K562 (cell line): Measurements from ENCODE around the gene PLCD4. TPM values are rescaled to one million over a fixed set of nuclear protein-coding genes. Genes with fewer than 3 reads are reported as not detected.

Experiments used
- ATAC-seq: fragments of 200-7000 bp; cut with Tn5 transposase; 3 replicates; pipeline ENCODE4 v1.9.1; 2020; ENCODE audit warnings: moderate library complexity
- BruUV-seq: library from RNA; stranded (reverse); fragments of 400-500 nt; replicated peaks from 2 replicates; lab custom pipeline; 2021; lab: Mats Ljungman, UMichigan
- CTCF ChIA-PET: fragments of 300-600 bp; formaldehyde crosslinking; extraction: SDS; loops from one replicate; lab custom pipeline; 2021; ENCODE audit warnings: low intra/inter-chr PET ratio; lab: Yijun Ruan, JAX
- POLR2A ChIA-PET: fragments of 300-600, 350-650 bp; sonication (Branson Sonifier 250); formaldehyde crosslinking; extraction: SDS; loops from one replicate; lab custom pipeline; 2021; ENCODE audit warnings: antibody characterized with exemption, inconsistent platforms; lab: Yijun Ruan, JAX
- DNase-seq, 4 experiments: peaks; one replicate each; pipeline versions ENCODE4 v3.0.0 to v3.0.0-alpha.2; 2011 to 2018; ENCODE audit warnings: low spot score in 3 of 4, mixed read lengths in 3 of 4; ENCODE audit errors: extremely low read depth in 1 of 4
- FAIRE-seq: peaks from 2 replicates; lab custom pipeline; 2011; peaks lifted over from hg19 to GRCh38; lab: Jason Lieb, UNC
- H2AFZ ChIP-seq: 2 replicates; pipeline ENCODE4 v1.6.0; 2011; ENCODE audit warnings: low read depth, low read length, control low read depth, inconsistent platforms
- H3K27ac ChIP-seq: fragments of 200-600 bp; 3 replicates; pipeline ENCODE4 v1.8.0; 2011; ENCODE audit warnings: low read depth, mild to moderate bottlenecking, control low read depth, inconsistent platforms, low read length, moderate library complexity, mixed read lengths; ENCODE audit errors: extremely low read depth
- H3K27me3 ChIP-seq, 2 experiments: fragments of 300-600 bp in 1 of 2; 2 replicates in 1 of 2; 3 replicates in 1 of 2; pipeline versions ENCODE4 v1.6.0 to v1.8.0; 2011; ENCODE audit warnings: inconsistent platforms in 2 of 2, low read length in 2 of 2, mild to moderate bottlenecking in 1 of 2, mixed read lengths in 1 of 2, moderate library complexity in 1 of 2; ENCODE audit not compliant: control insufficient read depth in 2 of 2, insufficient read depth in 2 of 2
- H3K36me3 ChIP-seq: fragments of 300-600 bp; 3 replicates; pipeline ENCODE4 v1.8.0; 2011; ENCODE audit warnings: mild to moderate bottlenecking, low read length, inconsistent platforms; ENCODE audit not compliant: control insufficient read depth, insufficient read depth
- H3K4me1 ChIP-seq, 2 experiments: fragments of 200-600 bp in 1 of 2; replicated peaks in 1 of 2; 2 replicates in 1 of 2; 3 replicates in 1 of 2; pipeline versions ENCODE4 v1.5.1 to v1.8.0; 2011; ENCODE audit warnings: inconsistent platforms in 2 of 2, low read length in 2 of 2, mild to moderate bottlenecking in 1 of 2, mixed read lengths in 1 of 2, moderate library complexity in 1 of 2; ENCODE audit not compliant: control insufficient read depth in 2 of 2, insufficient read depth in 2 of 2
- H3K4me2 ChIP-seq: 2 replicates; pipeline ENCODE4 v1.6.1; 2011; ENCODE audit warnings: low read length, control low read depth, inconsistent platforms, mixed read lengths; ENCODE audit not compliant: insufficient read depth
- H3K4me3 ChIP-seq: fragments of 200-600 bp; sonication (generic), shearing (Covaris generic); 2 replicates; pipeline ENCODE4 v1.5.1; 2016; ENCODE audit warnings: control low read depth, inconsistent platforms
- H3K79me2 ChIP-seq: fragments of 200-600 bp; 3 replicates; pipeline ENCODE4 v1.8.0; 2011; ENCODE audit warnings: low read length, inconsistent platforms; ENCODE audit not compliant: control insufficient read depth, insufficient read depth
- H3K9ac ChIP-seq, 2 experiments: 2 replicates each; pipeline versions ENCODE4 v1.6.0 to v1.6.1; 2011; ENCODE audit warnings: low read depth in 2 of 2, low read length in 2 of 2, control low read depth in 1 of 2, inconsistent platforms in 1 of 2, mild to moderate bottlenecking in 1 of 2, mixed read lengths in 1 of 2; ENCODE audit not compliant: insufficient read depth in 1 of 2
- H3K9me1 ChIP-seq: one replicate; pipeline ENCODE4 v1.6.0; 2011; ENCODE audit warnings: inconsistent platforms, mild to moderate bottlenecking, low read length, moderate library complexity; ENCODE audit not compliant: control insufficient read depth, insufficient read depth
- H3K9me3 ChIP-seq: replicated peaks from 2 replicates; pipeline ENCODE4 v1.5.1; 2011; ENCODE audit warnings: low read depth, low read length, inconsistent platforms; ENCODE audit not compliant: control insufficient read depth, insufficient read depth
- H4K20me1 ChIP-seq: replicated peaks from 2 replicates; pipeline ENCODE4 v1.6.1; 2011; ENCODE audit warnings: low read length, inconsistent platforms, mixed read lengths; ENCODE audit not compliant: control insufficient read depth, insufficient read depth
- ATF7 ChIP-seq: fragments of 450-650 bp; IDR thresholded peaks from 2 replicates; pipeline ENCODE4 v1.7.1; 2014; ENCODE audit warnings: mild to moderate bottlenecking, moderate library complexity
- CEBPG ChIP-seq, 3 experiments: fragments of 200-800 bp in 1 of 3; sonication (Bioruptor generic) in 1 of 3; sonication (generic) in 1 of 3; formaldehyde crosslinking in 1 of 3; IDR thresholded peaks in 2 of 3; conservative IDR thresholded peaks in 1 of 3; 2 replicates each; pipeline versions ENCODE4 v1.6.1 to v1.8.0; 2016 to 2022; ENCODE audit warnings: missing compliant biosample characterization in 2 of 3, missing genetic modification characterization in 2 of 3, mild to moderate bottlenecking in 1 of 3, missing genetic modification reagents in 1 of 3
- DACH1 ChIP-seq: fragments of 450-650 bp; IDR thresholded peaks from 2 replicates; pipeline ENCODE4 v1.6.1; 2018; ENCODE audit not compliant: partially characterized antibody
- FOXJ2 ChIP-seq: fragments of 200-800 bp; sonication (Bioruptor generic); IDR thresholded peaks from 2 replicates; pipeline ENCODE4 v1.6.1; 2016; ENCODE audit warnings: missing genetic modification characterization, missing compliant biosample characterization
- HCFC1 ChIP-seq: IDR thresholded peaks from 2 replicates; pipeline ENCODE4 v1.6.1; 2012; ENCODE audit warnings: low read depth, low read length, improper control_type of control experiment
- KDM1A ChIP-seq, 2 experiments: fragments of 450-650 bp; IDR thresholded peaks; 2 replicates each; pipeline ENCODE4 v1.6.1; 2016; ENCODE audit warnings: mild to moderate bottlenecking in 2 of 2
- KLF13 ChIP-seq: fragments of 450-650 bp; IDR thresholded peaks from 2 replicates; pipeline ENCODE4 v1.6.1; 2016; ENCODE audit warnings: missing genetic modification characterization, low read depth, mild to moderate bottlenecking, missing compliant biosample characterization, moderate library complexity, borderline replicate concordance
- MAFG ChIP-seq: fragments of 450-650 bp; conservative IDR thresholded peaks from 2 replicates; pipeline ENCODE4 v1.6.1; 2016; ENCODE audit warnings: missing genetic modification characterization, missing compliant biosample characterization
- NR2C1 ChIP-seq, 2 experiments: fragments of 450-650 bp; IDR thresholded peaks; 2 replicates each; pipeline ENCODE4 v1.6.1; 2017; ENCODE audit warnings: mild to moderate bottlenecking in 2 of 2, antibody characterized with exemption in 1 of 2, inconsistent platforms in 1 of 2, missing compliant biosample characterization in 1 of 2, missing genetic modification characterization in 1 of 2
- SMARCC2 ChIP-seq: fragments of 450-650 bp; IDR thresholded peaks from 2 replicates; pipeline ENCODE4 v1.6.1; 2017; ENCODE audit warnings: antibody characterized with exemption, moderate library complexity, mild to moderate bottlenecking, low read depth
- SPI1 ChIP-seq: IDR thresholded peaks from 2 replicates; pipeline ENCODE4 v1.6.1; 2011; ENCODE audit warnings: low read depth, low read length, control low read depth, borderline replicate concordance
- THRAP3 ChIP-seq: fragments of 450-650 bp; IDR thresholded peaks from 2 replicates; pipeline ENCODE4 v1.6.1; 2016; ENCODE audit warnings: mild to moderate bottlenecking, inconsistent platforms, borderline replicate concordance
- ZBTB7A ChIP-seq: IDR thresholded peaks from 2 replicates; pipeline ENCODE4 v1.6.1; 2011; ENCODE audit warnings: low read depth, mild to moderate bottlenecking, low read length, moderate library complexity, borderline replicate concordance; ENCODE audit not compliant: control insufficient read depth
- ZNF586 ChIP-seq: fragments of 450-650 bp; formaldehyde crosslinking; conservative IDR thresholded peaks from 2 replicates; pipeline ENCODE4 v1.4.0; 2020; ENCODE audit warnings: mild to moderate bottlenecking, moderate library complexity
- ZNF75A ChIP-seq: fragments of 450-650 bp; formaldehyde crosslinking; IDR thresholded peaks from 2 replicates; pipeline ENCODE4 v1.4.0; 2020; ENCODE audit warnings: mild to moderate bottlenecking
- WGBS: fragments of 100-300 bp; shearing (Covaris generic); methylation state at CpG from one replicate; pipeline ENCODE4 v1.1.6; 2016; ENCODE audit warnings: low coverage, mixed read lengths; ENCODE audit not compliant: insufficient coverage; ENCODE audit errors: missing lambda C conversion rate; 5-methylcytosine and 5-hydroxymethylcytosine counted together
- in situ Hi-C: fragments of 300-500 bp; cut with MboI; formaldehyde crosslinking; loops from 4 replicates; pipeline ENCODE4 v1.15.0; 2018; ENCODE audit warnings: inconsistent platforms, mixed read lengths
- intact Hi-C: fragments of 100-400 bp; cut with micrococcal nuclease; formaldehyde crosslinking; loops from 2 replicates; pipeline ENCODE4 v1.14.2; 2022
- polyA plus RNA-seq, 8 experiments: library from polyadenylated mRNA; depleted of rRNA in 4 of 8; stranded (reverse) in 5 of 8; unstranded in 3 of 8; fragments of >200 nt; fragmentation: Nextera tagmentation in 2 of 8; fragmentation: Illumina TruSeq in 1 of 8; extraction: Ambion mirVana in 2 of 8; extraction: Trizol in 1 of 8; gene quantifications; 2 replicates each; pipeline versions ENCODE4 v1.2.1 to v1.2.3, GENCODE V29; 2011 to 2014; ENCODE audit warnings: inconsistent platforms in 1 of 8, missing spikeins in 1 of 8
- total RNA-seq, 7 experiments: library from RNA; depleted of rRNA in 6 of 7; stranded (reverse); fragments of >200 nt in 6 of 7; fragmentation: Illumina TruSeq in 2 of 7; extraction: Trizol in 2 of 7; gene quantifications; 2 replicates each; pipeline versions ENCODE4 v1.2.1 to v1.2.3, GENCODE V29; 2011 to 2021; ENCODE audit warnings: low replicate concordance in 1 of 7
- TF ChIP-seq, protein P1 (sequence below): fragments of 450-650 bp; conservative IDR thresholded peaks from 2 replicates; pipeline ENCODE4 v1.6.1; 2016; ENCODE audit warnings: missing genetic modification characterization, low read depth, mild to moderate bottlenecking, control low read depth, missing compliant biosample characterization

PLCD4 gene
- total and polyA plus RNA-seq, 9 of the 15 experiments (the other 6 are each of a cell fraction or from before 2014, with no cell fraction given): 0.13 to 0.38 TPM; not detected in 7

DNA sequence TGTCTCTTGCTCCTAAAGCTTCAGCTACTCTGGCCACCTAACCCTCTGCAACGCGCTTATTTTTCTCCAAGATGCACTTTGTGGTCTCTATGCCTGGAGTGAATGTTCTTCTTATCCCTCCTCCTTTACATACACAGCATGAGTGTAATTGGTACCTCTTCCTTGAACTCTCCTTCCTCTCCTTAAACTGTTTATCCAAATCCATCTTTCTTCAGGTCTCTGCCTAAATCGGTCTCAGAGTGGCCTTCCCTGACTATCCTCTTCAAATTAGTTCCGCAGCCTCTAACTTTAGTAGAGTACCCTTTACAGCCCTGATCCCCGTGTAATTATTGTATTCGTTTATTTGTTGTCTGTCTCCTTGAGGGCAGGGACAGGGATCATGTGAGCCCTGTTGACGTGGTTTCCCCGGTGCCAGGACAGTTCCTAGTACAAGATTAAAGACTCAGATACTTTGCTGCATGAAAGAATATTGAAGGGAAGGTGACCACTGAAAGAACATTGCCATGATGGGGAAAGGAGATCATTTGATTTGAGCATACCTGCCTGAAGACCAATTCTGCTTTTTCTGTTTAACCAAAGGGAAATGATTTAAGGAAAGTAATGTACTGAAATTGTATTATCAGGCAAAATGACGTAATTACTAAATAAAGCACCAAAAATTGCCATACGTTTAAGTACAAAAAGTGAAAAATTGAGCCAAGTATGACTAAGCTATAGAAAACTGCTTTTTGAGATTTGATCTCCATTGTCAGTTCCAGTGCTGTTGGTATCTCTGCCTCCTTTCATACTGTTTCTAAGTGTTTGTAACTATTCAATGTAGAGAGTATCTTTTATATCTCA, 37.8 kb upstream of the PLCD4 start (continued):
- TF ChIP-seq CEBPG (CRISPR knock-in tag; IDR thresholded peaks at IDR 0.05) (no peak), CEBPG (tag; conservative IDR thresholded peaks at IDR 0.05 in 1 of 2, IDR thresholded peaks at IDR 0.05 in 1 of 2) (no peak), SMARCC2 (no peak), ZBTB7A (no peak), ZNF75A (CRISPR knock-in tag) (no peak), FOXJ2 (tag) (peak; percentile 67; the same call in 1 of the 2 replicates), HCFC1 (no peak), NR2C1 (IDR thresholded peaks at IDR 0.05) (no peak), NR2C1 (tag; IDR thresholded peaks at IDR 0.05) (0 out of 2 replicates have a peak, but pooled peaks have one; percentile 11), ATF7 (peak; percentile 76; the same call in 1 of the 2 replicates)

- Histone ChIP-seq H3K27me3 (no peaks in the 10 kb centered on the region), H3K9me3 (no peaks in the 10 kb centered on the region), H3K36me3 (peaks cover 47% of the 10 kb centered on the region), H3K4me2 (peak overlapping the region; percentile 97), H2AFZ (no peak overlapping the region), H3K9me1 (no peaks in the 10 kb centered on the region), H3K4me1 (peaks cover 7 to 8% of the 10 kb centered on the region in 2 experiments; a peak in 4 of 5 replicates), H3K9ac (peak overlapping the region in 1 of 2 experiments; percentile 88; a peak in 1 of 4 replicates), H3K79me2 (peaks cover 96% of the 10 kb centered on the region), H4K20me1 (0 out of 2 replicates have a peak, but pooled peaks cover 3% of the 10 kb centered on the region), H3K4me3 (peak overlapping the region; percentile 77), H3K27ac (0 out of 3 replicates have a peak overlapping the region, but pooled peaks have one; percentile 21)
- WGBS: 30% methylated on average over 4 of the region's 6 CpGs
- CTCF ChIA-PET: no interaction called here
- DNase-seq (no peak), ATAC-seq (no peak), FAIRE-seq (no peak)
- intact Hi-C loops (no loop called here), in situ Hi-C loops (no loop called here)
- BruUV-seq: no TSS peak
- POLR2A ChIA-PET: interaction anchor here (0.5 to 0.6 kb wide), 2 partner anchors 31 to 184 kb away, joined by 3 to 5 read pairs; no protein-coding TSS in a partner anchor
- no peak for TF ChIP-seq DACH1
- no peak for TF ChIP-seq SPI1
- TF ChIP-seq, protein P1, sequence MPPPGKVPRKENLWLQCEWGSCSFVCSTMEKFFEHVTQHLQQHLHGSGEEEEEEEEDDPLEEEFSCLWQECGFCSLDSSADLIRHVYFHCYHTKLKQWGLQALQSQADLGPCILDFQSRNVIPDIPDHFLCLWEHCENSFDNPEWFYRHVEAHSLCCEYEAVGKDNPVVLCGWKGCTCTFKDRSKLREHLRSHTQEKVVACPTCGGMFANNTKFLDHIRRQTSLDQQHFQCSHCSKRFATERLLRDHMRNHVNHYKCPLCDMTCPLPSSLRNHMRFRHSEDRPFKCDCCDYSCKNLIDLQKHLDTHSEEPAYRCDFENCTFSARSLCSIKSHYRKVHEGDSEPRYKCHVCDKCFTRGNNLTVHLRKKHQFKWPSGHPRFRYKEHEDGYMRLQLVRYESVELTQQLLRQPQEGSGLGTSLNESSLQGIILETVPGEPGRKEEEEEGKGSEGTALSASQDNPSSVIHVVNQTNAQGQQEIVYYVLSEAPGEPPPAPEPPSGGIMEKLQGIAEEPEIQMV: no peak
- TF ChIP-seq KDM1A (IDR thresholded peaks at IDR 0.05): no peak
- no peak for TF ChIP-seq ZNF586 (CRISPR knock-in tag)
- no peak for TF ChIP-seq MAFG (tag)
- no peak for TF ChIP-seq THRAP3
- TF ChIP-seq KLF13: no peak
Measured at GRCh38 chr2:218570850-218571249, 36.8 kb upstream of the PLCD4 start.
